ENCODE measurements around the gene GALNS.

The GALNS gene

DNA sequence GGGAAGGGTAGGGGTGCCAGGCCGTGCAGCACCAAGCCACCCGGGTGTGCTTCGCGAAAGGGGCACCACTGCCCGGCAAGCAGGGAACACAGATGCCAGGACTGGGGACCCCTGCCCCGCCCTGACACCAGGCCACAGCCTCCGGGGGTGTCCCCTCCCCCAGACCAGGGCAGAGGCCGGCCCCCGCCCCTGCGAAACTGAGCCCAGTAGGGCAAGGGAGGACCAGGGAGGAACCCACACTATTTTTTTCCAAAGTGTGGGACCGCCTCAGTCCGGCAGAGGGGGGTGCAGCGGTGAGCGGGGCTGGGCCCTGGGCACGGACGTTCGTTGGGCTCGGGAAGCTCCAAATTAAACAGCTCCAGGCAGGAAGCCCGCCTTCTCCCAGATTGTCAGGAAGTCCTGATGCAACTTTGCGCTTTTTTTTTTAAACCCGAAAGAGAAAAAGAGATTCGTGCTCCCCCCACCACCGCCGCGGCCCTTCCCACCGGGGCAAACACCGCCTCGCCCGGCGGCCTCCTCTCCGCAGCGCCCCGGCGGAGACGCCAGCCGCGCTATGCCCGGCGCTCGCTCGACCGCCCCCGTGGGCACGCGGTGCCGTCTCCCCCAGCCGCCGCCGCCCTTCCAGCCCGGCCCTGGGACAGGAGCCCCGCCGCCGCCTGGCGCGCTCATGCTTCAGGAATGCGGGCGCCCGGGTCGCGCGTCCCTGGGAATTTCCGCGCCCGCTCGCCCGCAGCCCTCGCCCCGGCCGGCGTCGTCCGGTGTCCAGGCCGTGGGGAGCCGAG, 72.5 kb downstream of the GALNS start:
- TF ChIP-seq, protein P1, sequence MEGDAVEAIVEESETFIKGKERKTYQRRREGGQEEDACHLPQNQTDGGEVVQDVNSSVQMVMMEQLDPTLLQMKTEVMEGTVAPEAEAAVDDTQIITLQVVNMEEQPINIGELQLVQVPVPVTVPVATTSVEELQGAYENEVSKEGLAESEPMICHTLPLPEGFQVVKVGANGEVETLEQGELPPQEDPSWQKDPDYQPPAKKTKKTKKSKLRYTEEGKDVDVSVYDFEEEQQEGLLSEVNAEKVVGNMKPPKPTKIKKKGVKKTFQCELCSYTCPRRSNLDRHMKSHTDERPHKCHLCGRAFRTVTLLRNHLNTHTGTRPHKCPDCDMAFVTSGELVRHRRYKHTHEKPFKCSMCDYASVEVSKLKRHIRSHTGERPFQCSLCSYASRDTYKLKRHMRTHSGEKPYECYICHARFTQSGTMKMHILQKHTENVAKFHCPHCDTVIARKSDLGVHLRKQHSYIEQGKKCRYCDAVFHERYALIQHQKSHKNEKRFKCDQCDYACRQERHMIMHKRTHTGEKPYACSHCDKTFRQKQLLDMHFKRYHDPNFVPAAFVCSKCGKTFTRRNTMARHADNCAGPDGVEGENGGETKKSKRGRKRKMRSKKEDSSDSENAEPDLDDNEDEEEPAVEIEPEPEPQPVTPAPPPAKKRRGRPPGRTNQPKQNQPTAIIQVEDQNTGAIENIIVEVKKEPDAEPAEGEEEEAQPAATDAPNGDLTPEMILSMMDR (IDR thresholded peaks at IDR 0.05; ENCODE audit: low read length), result peak; percentile 26; the same call in 1 of the 2 replicates
- TF ChIP-seq EZH2 (IDR thresholded peaks at IDR 0.05; ENCODE audit: borderline replicate concordance, low read length), result no peak
- no peaks in the 10 kb centered on the region for H3K9me2 ChIP-seq (ENCODE audit: low read depth, low read length)
- no peaks in the 10 kb centered on the region for H3K79me2 ChIP-seq (ENCODE audit: insufficient read depth, low read length)
- H3K27me3 ChIP-seq (ENCODE audit: insufficient read depth, low read length), result peaks cover 10% of the 10 kb centered on the region
- no peaks in the 10 kb centered on the region for H4K20me1 ChIP-seq (ENCODE audit: insufficient read depth, low read length)
- H3F3A ChIP-seq (ENCODE audit: insufficient read depth, low read length), result peaks cover 12% of the 10 kb centered on the region
- H3K4me2 ChIP-seq (ENCODE audit: low read length), result peak overlapping the region; percentile 65
- H3K36me3 ChIP-seq (ENCODE audit: insufficient read depth, low read length), result no peaks in the 10 kb centered on the region
- H3K4me1 ChIP-seq (ENCODE audit: insufficient read depth, low read length, severe bottlenecking), result peaks cover 28% of the 10 kb centered on the region
- peak overlapping the region; percentile 63 for H3K4me3 ChIP-seq (ENCODE audit: low read depth, low read length, poor library complexity, severe bottlenecking)
- no peak overlapping the region for H3K27ac ChIP-seq (ENCODE audit: low read depth, low read length, poor library complexity, severe bottlenecking)
- no peaks in the 10 kb centered on the region for H3K9me3 ChIP-seq (ENCODE audit: low read length)
- H2AFZ ChIP-seq (ENCODE audit: low read length), result no peak overlapping the region
- H3K9ac ChIP-seq (ENCODE audit: low read length), result peak overlapping the region; percentile 63

DNA sequence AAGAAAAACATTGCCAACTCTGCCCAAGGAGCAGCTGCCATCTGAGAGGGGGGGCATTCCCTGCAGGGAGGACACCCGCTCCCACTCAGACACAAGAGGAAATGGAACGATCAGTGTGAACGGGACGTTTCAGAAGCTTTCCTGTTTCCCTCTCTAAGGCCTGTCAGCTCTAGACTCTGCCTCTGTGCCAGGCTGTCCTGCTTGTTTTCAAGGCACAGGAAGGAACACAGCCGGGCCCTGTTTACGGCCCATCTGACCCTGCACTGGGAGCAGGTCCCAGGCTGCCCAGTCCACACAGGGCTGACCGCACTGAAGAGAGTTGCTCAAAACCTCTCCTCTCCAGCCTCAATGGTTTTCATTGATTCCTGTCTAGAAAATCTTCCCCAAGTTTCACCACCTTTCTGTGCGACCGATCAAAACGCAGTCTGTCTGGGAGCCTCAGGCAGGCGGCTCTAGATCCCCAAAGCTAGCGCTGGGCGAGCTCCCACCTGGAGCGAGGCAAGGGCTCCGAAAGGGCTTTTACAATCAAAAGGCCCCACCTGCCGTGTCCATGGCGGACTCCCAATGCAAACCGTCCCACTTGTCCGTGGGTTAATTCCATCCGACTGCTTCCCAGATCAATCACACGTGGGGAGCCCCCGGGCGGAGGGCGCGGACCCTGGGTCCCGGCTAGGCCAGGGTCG, 73.2 kb downstream of the GALNS start:
- Histone ChIP-seq H2AFZ (ENCODE audit: low read length) (no peak overlapping the region), H3K4me1 (ENCODE audit: insufficient read depth, low read length, severe bottlenecking) (peaks cover 28% of the 10 kb centered on the region), H3K4me3 (ENCODE audit: low read depth, low read length, poor library complexity, severe bottlenecking) (peak overlapping the region; percentile 63), H3K27me3 (ENCODE audit: insufficient read depth, low read length) (peaks cover 10% of the 10 kb centered on the region), H3F3A (ENCODE audit: insufficient read depth, low read length) (peaks cover 12% of the 10 kb centered on the region), H3K27ac (ENCODE audit: low read depth, low read length, poor library complexity, severe bottlenecking) (no peak overlapping the region), H3K79me2 (ENCODE audit: insufficient read depth, low read length) (no peaks in the 10 kb centered on the region), H4K20me1 (ENCODE audit: insufficient read depth, low read length) (no peaks in the 10 kb centered on the region), H3K9ac (ENCODE audit: low read length) (no peak overlapping the region), H3K9me2 (ENCODE audit: low read depth, low read length) (no peaks in the 10 kb centered on the region), H3K9me3 (ENCODE audit: low read length) (no peaks in the 10 kb centered on the region), H3K4me2 (ENCODE audit: low read length) (peak overlapping the region; percentile 65), H3K36me3 (ENCODE audit: insufficient read depth, low read length) (no peaks in the 10 kb centered on the region)
- TF ChIP-seq, protein P1 (IDR thresholded peaks at IDR 0.05; ENCODE audit: low read length), result no peak
- TF ChIP-seq EZH2 (IDR thresholded peaks at IDR 0.05; ENCODE audit: borderline replicate concordance, low read length), result no peak

DNA sequence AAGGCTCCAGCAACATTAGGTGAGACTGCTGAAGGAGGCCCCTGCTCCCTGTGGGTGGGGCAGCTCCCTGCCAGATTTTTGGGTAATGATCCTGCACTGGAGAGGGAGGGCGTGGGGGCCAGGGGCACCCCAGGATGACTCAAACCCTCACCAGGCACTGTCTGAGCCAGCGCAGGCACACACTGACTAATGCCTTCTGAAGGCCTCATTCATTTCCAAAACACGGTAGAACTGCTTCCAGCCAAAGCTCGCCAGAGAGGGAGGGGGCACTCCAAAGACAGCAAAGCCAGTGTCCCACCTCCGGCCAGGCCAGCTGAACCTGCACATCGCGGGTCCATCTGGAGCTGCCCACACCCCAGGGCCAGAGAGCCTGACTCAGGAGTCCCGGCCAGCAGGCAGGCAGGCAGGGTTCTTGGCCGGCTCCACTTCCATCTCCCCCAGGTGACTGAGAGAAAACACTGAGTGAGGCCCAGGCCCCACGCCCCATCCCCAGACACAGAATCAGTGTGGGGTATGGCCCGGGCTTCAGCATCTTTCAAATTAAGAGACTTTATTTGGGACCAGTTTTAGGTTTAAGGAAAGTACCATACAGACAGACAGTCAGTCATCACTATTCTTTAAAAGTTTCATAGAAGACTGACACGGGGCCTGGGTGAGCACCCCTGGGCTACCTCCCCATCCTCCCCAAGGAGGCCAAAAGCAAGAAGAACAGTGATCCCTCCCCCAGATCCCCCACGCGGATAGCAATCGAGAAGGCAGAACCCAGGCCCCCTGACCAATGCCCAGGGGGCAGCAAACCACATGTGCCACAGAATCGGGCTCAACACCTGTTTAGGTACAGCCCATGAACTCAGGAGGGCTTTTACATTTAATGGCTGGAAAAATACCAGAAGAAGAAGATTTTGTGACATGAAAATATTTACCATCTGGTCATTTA, 74.0 kb downstream of the GALNS start:
- no peak overlapping the region for H3K27ac ChIP-seq (ENCODE audit: low read depth, low read length, poor library complexity, severe bottlenecking)
- H3K4me3 ChIP-seq (ENCODE audit: low read depth, low read length, poor library complexity, severe bottlenecking), result no peak overlapping the region
- no peak for TF ChIP-seq EZH2 (IDR thresholded peaks at IDR 0.05; ENCODE audit: borderline replicate concordance, low read length)
- TF ChIP-seq, protein P1 (IDR thresholded peaks at IDR 0.05; ENCODE audit: low read length), result no peak
- no peaks in the 10 kb centered on the region for H3K9me2 ChIP-seq (ENCODE audit: low read depth, low read length)
- no peaks in the 10 kb centered on the region for H4K20me1 ChIP-seq (ENCODE audit: insufficient read depth, low read length)
- peaks cover 12% of the 10 kb centered on the region for H3F3A ChIP-seq (ENCODE audit: insufficient read depth, low read length)
- no peaks in the 10 kb centered on the region for H3K9me3 ChIP-seq (ENCODE audit: low read length)
- H3K36me3 ChIP-seq (ENCODE audit: insufficient read depth, low read length), result no peaks in the 10 kb centered on the region
- H3K27me3 ChIP-seq (ENCODE audit: insufficient read depth, low read length), result peaks cover 11% of the 10 kb centered on the region
- 0 out of 2 replicates have a peak overlapping the region, but pooled peaks have one; percentile 65 for H3K4me2 ChIP-seq (ENCODE audit: low read length)
- no peak overlapping the region for H2AFZ ChIP-seq (ENCODE audit: low read length)
- H3K4me1 ChIP-seq (ENCODE audit: insufficient read depth, low read length, severe bottlenecking), result peaks cover 28% of the 10 kb centered on the region
- no peaks in the 10 kb centered on the region for H3K79me2 ChIP-seq (ENCODE audit: insufficient read depth, low read length)
- H3K9ac ChIP-seq (ENCODE audit: low read length), result no peak overlapping the region

All from OCI-LY1 (cell line).